PFSK-1 (cell line): Measurements from ENCODE around the gene MFAP4.

Source experiments
- FOXP2 ChIP-seq: optimal IDR thresholded peaks from 2 replicates; pipeline ENCODE3; 2011; ENCODE audit warnings: borderline replicate concordance, control low read depth, inconsistent platforms; ENCODE audit not compliant: insufficient read depth; ENCODE audit errors: extremely low read length, extremely low read depth
- POLR2AphosphoS5 ChIP-seq: IDR thresholded peaks from 2 replicates; pipeline ENCODE4 v1.6.1; 2012; ENCODE audit warnings: low read depth, mild to moderate bottlenecking, control low read depth, low read length, moderate library complexity
- REST ChIP-seq, 2 experiments: IDR thresholded peaks; 2 replicates each; pipeline versions ENCODE4 v1.6.1 to v1.8.0; 2011 to 2012; ENCODE audit warnings: low read depth in 2 of 2, low read length in 2 of 2, control low read depth in 1 of 2, inconsistent platforms in 1 of 2, mild to moderate bottlenecking in 1 of 2, moderate library complexity in 1 of 2; ENCODE audit not compliant: insufficient read depth in 1 of 2
- SIN3A ChIP-seq: IDR thresholded peaks from 2 replicates; pipeline ENCODE4 v1.6.1; 2012; ENCODE audit warnings: mild to moderate bottlenecking, low read length, moderate library complexity, borderline replicate concordance; ENCODE audit not compliant: insufficient read depth
- TAF1 ChIP-seq: IDR thresholded peaks from 2 replicates; pipeline ENCODE4 v1.6.1; 2012; ENCODE audit warnings: low read length, control low read depth, borderline replicate concordance; ENCODE audit not compliant: insufficient read depth

The MFAP4 gene

GRCh38 chr17:19343671-19344151, 43.3 kb downstream of the MFAP4 start:
- TF ChIP-seq POLR2AphosphoS5 = no peak
- TF ChIP-seq REST (IDR thresholded peaks at IDR 0.05; ENCODE audit: insufficient read depth in 1 of 2, low read depth in 2 of 2, low read length in 2 of 2) = no peak
- TF ChIP-seq SIN3A = no peak
- no peak for TF ChIP-seq FOXP2
- no peak for TF ChIP-seq TAF1

- TF ChIP-seq REST (IDR thresholded peaks at IDR 0.05; ENCODE audit: insufficient read depth in 1 of 2, low read depth in 2 of 2, low read length in 2 of 2) (no peak), POLR2AphosphoS5 (no peak), FOXP2 (no peak), SIN3A (no peak), TAF1 (no peak)
Measured at GRCh38 chr17:19343256-19343630, 43.7 kb downstream of the MFAP4 start.

GRCh38 chr17:19342611-19343255, 44.3 kb downstream of the MFAP4 start:
- TF ChIP-seq REST (IDR thresholded peaks at IDR 0.05; ENCODE audit: insufficient read depth in 1 of 2, low read depth in 2 of 2, low read length in 2 of 2) (no peak), FOXP2 (no peak), SIN3A (no peak), POLR2AphosphoS5 (no peak), TAF1 (no peak)

- TF ChIP-seq SIN3A (no peak), FOXP2 (no peak), TAF1 (no peak), REST (IDR thresholded peaks at IDR 0.05; ENCODE audit: insufficient read depth in 1 of 2, low read depth in 2 of 2, low read length in 2 of 2) (no peak), POLR2AphosphoS5 (no peak)
Measured at GRCh38 chr17:19341641-19342610, 45.1 kb downstream of the MFAP4 start.
